ENCODE measurements around the gene OXTR. TPM values are rescaled to one million over a fixed set of nuclear protein-coding genes. Genes with fewer than 3 reads are reported as not detected.

OXTR gene
- total RNA-seq, 1 experiment from 2014 or later = 4.6 TPM

DNA sequence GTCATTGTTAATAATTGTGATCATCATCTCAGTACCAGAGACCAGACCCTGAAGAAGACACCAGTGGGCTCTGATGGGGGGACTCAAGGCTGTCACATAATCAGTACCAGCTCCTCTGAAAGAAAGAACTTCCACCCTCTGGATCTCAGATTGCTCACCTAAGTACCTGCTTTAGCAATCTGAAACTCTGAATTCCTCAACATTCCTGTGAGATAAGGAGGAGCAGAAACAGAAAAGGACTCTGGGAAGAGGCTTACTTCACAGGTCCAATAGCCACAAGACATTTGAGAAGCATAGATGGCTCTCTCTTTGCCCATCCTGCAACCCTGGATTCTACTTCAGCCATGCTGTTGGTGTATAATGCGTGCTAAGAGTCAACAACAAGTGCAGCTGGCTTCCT, 44.0 kb upstream of the OXTR start:
- intact Hi-C loops (cut with micrococcal nuclease; ENCODE audit: unreplicated experiment) = no loop called here
- Histone ChIP-seq H3K4me3 (ENCODE audit: low read depth, low read length) (no peak overlapping the region), H3K36me3 (ENCODE audit: control insufficient read depth, insufficient read depth, low read length) (no peaks in the 10 kb centered on the region), H3K9me3 (no peaks in the 10 kb centered on the region), H3K4me1 (peaks cover 8% of the 10 kb centered on the region), H3K27me3 (replicated peaks; ENCODE audit: control insufficient read depth, insufficient read depth, low read length) (no peaks in the 10 kb centered on the region)
- Mint-ChIP-seq H3K4me3 (ENCODE audit: unreplicated experiment) (no peak overlapping the region), H3K27me3 (ENCODE audit: insufficient read depth, unreplicated experiment) (no peaks in the 10 kb centered on the region), H3K27ac (ENCODE audit: unreplicated experiment) (no peak overlapping the region), H3K9me3 (ENCODE audit: unreplicated experiment) (no peaks in the 10 kb centered on the region), H3K4me1 (ENCODE audit: low read depth, unreplicated experiment) (peaks cover 11% of the 10 kb centered on the region), H3K36me3 (ENCODE audit: insufficient read depth, unreplicated experiment) (no peaks in the 10 kb centered on the region)
- ChIA-PET CTCF (interaction anchor here (0.6 kb wide), 1 partner anchor 27 kb away, joined by 3 read pairs; no protein-coding TSS in a partner anchor), POLR2A (no interaction called here)
- BruUV-seq (replicated peaks) = no TSS peak
- TF ChIP-seq, protein P1, sequence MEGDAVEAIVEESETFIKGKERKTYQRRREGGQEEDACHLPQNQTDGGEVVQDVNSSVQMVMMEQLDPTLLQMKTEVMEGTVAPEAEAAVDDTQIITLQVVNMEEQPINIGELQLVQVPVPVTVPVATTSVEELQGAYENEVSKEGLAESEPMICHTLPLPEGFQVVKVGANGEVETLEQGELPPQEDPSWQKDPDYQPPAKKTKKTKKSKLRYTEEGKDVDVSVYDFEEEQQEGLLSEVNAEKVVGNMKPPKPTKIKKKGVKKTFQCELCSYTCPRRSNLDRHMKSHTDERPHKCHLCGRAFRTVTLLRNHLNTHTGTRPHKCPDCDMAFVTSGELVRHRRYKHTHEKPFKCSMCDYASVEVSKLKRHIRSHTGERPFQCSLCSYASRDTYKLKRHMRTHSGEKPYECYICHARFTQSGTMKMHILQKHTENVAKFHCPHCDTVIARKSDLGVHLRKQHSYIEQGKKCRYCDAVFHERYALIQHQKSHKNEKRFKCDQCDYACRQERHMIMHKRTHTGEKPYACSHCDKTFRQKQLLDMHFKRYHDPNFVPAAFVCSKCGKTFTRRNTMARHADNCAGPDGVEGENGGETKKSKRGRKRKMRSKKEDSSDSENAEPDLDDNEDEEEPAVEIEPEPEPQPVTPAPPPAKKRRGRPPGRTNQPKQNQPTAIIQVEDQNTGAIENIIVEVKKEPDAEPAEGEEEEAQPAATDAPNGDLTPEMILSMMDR (IDR thresholded peaks at IDR 0.05; ENCODE audit: insufficient read depth in 1 of 2, low read depth in 1 of 2, low read length in 1 of 2, severe bottlenecking in 1 of 2, unreplicated experiment in 1 of 2) = no peak
- peak in 1 of 2 experiments; percentile 6 for DNase-seq

DNA sequence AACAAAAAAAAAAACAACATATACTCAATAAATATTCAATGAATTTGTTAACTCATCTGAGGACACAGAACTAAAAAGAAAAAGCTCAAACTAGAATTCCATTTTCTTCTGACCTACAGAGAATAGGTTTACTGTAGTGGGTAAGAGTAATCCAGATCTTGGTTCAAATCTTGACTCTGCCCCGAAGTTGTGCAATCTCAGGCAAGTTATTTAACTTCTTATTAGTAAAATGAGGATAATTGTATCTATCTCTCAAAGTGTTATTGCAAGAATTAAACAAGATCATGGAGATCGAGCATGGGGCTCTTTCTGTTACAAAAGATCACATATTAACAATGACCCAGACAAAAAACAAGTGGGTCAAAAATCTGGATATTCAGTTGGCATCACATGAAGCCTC, 41.1 kb upstream of the OXTR start:
- Mint-ChIP-seq H3K27ac (ENCODE audit: unreplicated experiment) (no peak overlapping the region), H3K4me1 (ENCODE audit: low read depth, unreplicated experiment) (peaks cover 11% of the 10 kb centered on the region), H3K4me3 (ENCODE audit: unreplicated experiment) (no peak overlapping the region), H3K27me3 (ENCODE audit: insufficient read depth, unreplicated experiment) (no peaks in the 10 kb centered on the region), H3K9me3 (ENCODE audit: unreplicated experiment) (no peaks in the 10 kb centered on the region), H3K36me3 (ENCODE audit: insufficient read depth, unreplicated experiment) (no peaks in the 10 kb centered on the region)
- CTCF ChIA-PET = no interaction called here
- no TSS peak for BruUV-seq (replicated peaks)
- Histone ChIP-seq H3K4me1 (peaks cover 8% of the 10 kb centered on the region), H3K4me3 (ENCODE audit: low read depth, low read length) (no peak overlapping the region), H3K27me3 (replicated peaks; ENCODE audit: control insufficient read depth, insufficient read depth, low read length) (no peaks in the 10 kb centered on the region), H3K9me3 (no peaks in the 10 kb centered on the region), H3K36me3 (ENCODE audit: control insufficient read depth, insufficient read depth, low read length) (no peaks in the 10 kb centered on the region)
- TF ChIP-seq, protein P1 (IDR thresholded peaks at IDR 0.05; ENCODE audit: insufficient read depth in 1 of 2, low read depth in 1 of 2, low read length in 1 of 2, severe bottlenecking in 1 of 2, unreplicated experiment in 1 of 2) = no peak
- intact Hi-C loops (cut with micrococcal nuclease; ENCODE audit: unreplicated experiment) = no loop called here
- DNase-seq = no peak
- POLR2A ChIA-PET = no interaction called here

DNA sequence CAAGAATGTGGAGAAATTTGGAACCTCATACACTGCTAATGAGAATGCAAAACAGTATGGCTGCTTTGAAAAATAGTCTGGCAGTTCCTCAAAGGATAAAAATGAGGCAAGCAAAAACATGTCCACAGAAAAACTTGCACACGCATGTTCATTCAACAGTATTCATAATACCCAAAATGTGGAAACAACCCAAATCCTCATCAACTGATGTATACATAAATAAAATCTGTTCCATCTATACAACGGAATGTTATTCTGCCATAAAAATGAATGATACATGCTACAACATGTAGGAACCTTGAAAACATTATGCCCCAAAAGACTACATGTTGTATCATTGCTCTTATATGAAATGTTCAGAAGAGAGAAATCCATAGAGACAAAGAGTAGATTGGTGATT, 36.4 kb upstream of the OXTR start:
- POLR2A ChIA-PET = no interaction called here
- no TSS peak for BruUV-seq (replicated peaks)
- intact Hi-C loops (cut with micrococcal nuclease; ENCODE audit: unreplicated experiment) = no loop called here

More for the DNA sequence above, 36.4 kb upstream of the OXTR start:
- Mint-ChIP-seq H3K9me3 (ENCODE audit: unreplicated experiment) (peaks cover 15% of the 10 kb centered on the region), H3K36me3 (ENCODE audit: insufficient read depth, unreplicated experiment) (no peaks in the 10 kb centered on the region), H3K27me3 (ENCODE audit: insufficient read depth, unreplicated experiment) (no peaks in the 10 kb centered on the region), H3K4me1 (ENCODE audit: low read depth, unreplicated experiment) (no peaks in the 10 kb centered on the region), H3K27ac (ENCODE audit: unreplicated experiment) (no peak overlapping the region), H3K4me3 (ENCODE audit: unreplicated experiment) (no peak overlapping the region)
- H3K4me3 ChIP-seq (ENCODE audit: low read depth, low read length) = no peak overlapping the region
- DNase-seq = no peak
- no peaks in the 10 kb centered on the region for H3K4me1 ChIP-seq
- H3K27me3 ChIP-seq (replicated peaks; ENCODE audit: control insufficient read depth, insufficient read depth, low read length) = no peaks in the 10 kb centered on the region
- 0 out of 2 replicates have a peak, but pooled peaks cover 3% of the 10 kb centered on the region for H3K9me3 ChIP-seq
- H3K36me3 ChIP-seq (ENCODE audit: control insufficient read depth, insufficient read depth, low read length) = no peaks in the 10 kb centered on the region
- TF ChIP-seq, protein P1 (IDR thresholded peaks at IDR 0.05; ENCODE audit: insufficient read depth in 1 of 2, low read depth in 1 of 2, low read length in 1 of 2, severe bottlenecking in 1 of 2, unreplicated experiment in 1 of 2) = no peak
- CTCF ChIA-PET = no interaction called here
